Left lung (tissue), 10 donors: Measurements from ENCODE around the gene ZBTB20. TPM values are rescaled to one million over a fixed set of nuclear protein-coding genes. Genes with fewer than 3 reads are reported as not detected.

Experiments used
- ATAC-seq: fragments of 200-7000 bp; cut with Tn5 transposase; one replicate; pipeline ENCODE4 v1.9.1; 2020; ENCODE audit warnings: moderate library complexity
- DNase-seq, 4 donors: peaks; one replicate each; pipeline ENCODE4 v3.0.0-alpha.2; 2013 to 2020
- H3K27ac ChIP-seq, 2 donors: fragments of 200-600 bp; sonication (generic) in 1 of 2; one replicate each; pipeline versions ENCODE4 v1.5.0 to v1.8.0; 2020 to 2021
- H3K27me3 ChIP-seq, 2 donors: fragments of 200-600 bp; sonication (generic) in 1 of 2; one replicate each; pipeline versions ENCODE4 v1.5.0 to v1.8.0; 2020 to 2021
- H3K36me3 ChIP-seq, 2 donors: fragments of 200-600 bp; sonication (generic) in 1 of 2; one replicate each; pipeline versions ENCODE4 v1.5.0 to v1.8.0; 2020 to 2021
- H3K4me1 ChIP-seq, 2 donors: fragments of 200-600 bp; one replicate each; pipeline ENCODE4 v1.8.0; 2021
- H3K4me3 ChIP-seq, 2 donors: fragments of 200-600 bp; sonication (generic) in 1 of 2; one replicate each; pipeline versions ENCODE4 v1.5.0 to v1.8.0; 2020 to 2021; ENCODE audit warnings: mild to moderate bottlenecking in 1 of 2
- H3K9me3 ChIP-seq, 2 donors: fragments of 200-600 bp; sonication (generic) in 1 of 2; one replicate each; pipeline versions ENCODE4 v1.5.0 to v1.8.0; 2020 to 2021
- intact Hi-C, 2 donors: fragments of 100-400 bp; cut with DNase I; formaldehyde crosslinking; loops; one replicate each; pipeline versions ENCODE4 v1.11.2 to v1.14.2; 2022
- polyA plus RNA-seq, 6 donors: library from polyadenylated mRNA; unstranded; fragments of 120-200 nt; gene quantifications; one replicate each; pipeline ENCODE4 v1.2.1, GENCODE V29; 2013; ENCODE audit not compliant: insufficient read length in 6 of 6
- total RNA-seq, 2 donors: library from RNA; stranded (reverse); fragmentation: NEBNext Ultra II Directional; extraction: Animal tissue kit (Norgen Biotek cat#: 25700); gene quantifications; one replicate each; pipeline ENCODE4 v1.2.1, GENCODE V29; 2021
- TF ChIP-seq, protein P1 (sequence below), 2 donors: fragments of 200-600 bp; sonication (generic) in 1 of 2; IDR thresholded peaks; one replicate each; pipeline versions ENCODE4 v1.5.0 to v1.8.0; 2021; ENCODE audit warnings: antibody characterized with exemption in 2 of 2
- donor health status: DM: no; HTN: yes; CAD: no.
- donor health status: DM: no; HTN: no; CAD: no.

Gene ZBTB20
- total and polyA plus RNA-seq, 8 donors, result 1.1 to 63.5 (median 6.0) TPM

DNA sequence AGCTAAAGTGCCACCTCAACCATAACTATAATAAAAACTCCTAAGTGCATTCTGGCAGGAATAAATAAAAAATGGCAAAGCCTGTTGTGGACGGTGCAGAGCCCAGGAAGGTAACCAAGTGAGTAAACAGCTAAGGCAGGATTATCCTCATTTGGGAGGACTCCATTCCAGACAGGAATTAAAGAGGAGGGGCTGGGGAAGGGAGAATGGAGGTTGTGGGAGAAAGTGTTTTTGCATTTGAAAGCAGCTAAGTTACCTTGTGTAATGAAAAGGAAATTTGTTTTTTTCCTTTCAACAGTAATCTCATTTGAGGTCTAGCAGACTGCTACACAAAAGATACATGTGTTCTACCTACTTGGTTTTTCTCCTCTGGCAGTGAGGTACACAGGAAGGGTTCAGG lies 604.7 kb downstream of the ZBTB20 start:
- TF ChIP-seq, protein P1, sequence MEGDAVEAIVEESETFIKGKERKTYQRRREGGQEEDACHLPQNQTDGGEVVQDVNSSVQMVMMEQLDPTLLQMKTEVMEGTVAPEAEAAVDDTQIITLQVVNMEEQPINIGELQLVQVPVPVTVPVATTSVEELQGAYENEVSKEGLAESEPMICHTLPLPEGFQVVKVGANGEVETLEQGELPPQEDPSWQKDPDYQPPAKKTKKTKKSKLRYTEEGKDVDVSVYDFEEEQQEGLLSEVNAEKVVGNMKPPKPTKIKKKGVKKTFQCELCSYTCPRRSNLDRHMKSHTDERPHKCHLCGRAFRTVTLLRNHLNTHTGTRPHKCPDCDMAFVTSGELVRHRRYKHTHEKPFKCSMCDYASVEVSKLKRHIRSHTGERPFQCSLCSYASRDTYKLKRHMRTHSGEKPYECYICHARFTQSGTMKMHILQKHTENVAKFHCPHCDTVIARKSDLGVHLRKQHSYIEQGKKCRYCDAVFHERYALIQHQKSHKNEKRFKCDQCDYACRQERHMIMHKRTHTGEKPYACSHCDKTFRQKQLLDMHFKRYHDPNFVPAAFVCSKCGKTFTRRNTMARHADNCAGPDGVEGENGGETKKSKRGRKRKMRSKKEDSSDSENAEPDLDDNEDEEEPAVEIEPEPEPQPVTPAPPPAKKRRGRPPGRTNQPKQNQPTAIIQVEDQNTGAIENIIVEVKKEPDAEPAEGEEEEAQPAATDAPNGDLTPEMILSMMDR (IDR thresholded peaks at IDR 0.05), result no peak
- intact Hi-C loops, result no loop called here
- Histone ChIP-seq H3K4me3 (no peak overlapping the region), H3K36me3 (no peaks in the 10 kb centered on the region), H3K4me1 (no peaks in the 10 kb centered on the region), H3K27ac (no peak overlapping the region), H3K9me3 (no peaks in the 10 kb centered on the region), H3K27me3 (no peaks in the 10 kb centered on the region)
- no peak for DNase-seq
- no peak for ATAC-seq

DNA sequence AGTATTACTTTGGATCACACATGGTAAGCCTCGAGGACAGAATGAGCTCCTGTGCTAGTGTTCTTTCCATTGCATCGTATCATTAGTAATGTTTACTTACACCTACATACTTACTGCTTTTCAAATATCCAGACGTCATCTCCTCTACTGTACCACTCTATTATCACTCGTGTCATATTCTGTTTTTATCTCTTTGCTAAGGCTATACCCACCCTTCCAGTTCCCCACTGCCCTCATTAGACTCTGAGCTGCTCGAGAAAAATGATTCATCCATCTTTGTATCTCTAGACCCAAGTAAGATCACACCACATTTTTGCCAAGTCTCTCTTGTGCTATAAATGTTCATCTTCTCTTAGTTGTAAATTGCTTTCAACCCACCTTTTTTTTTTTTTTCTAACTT lies 607.6 kb downstream of the ZBTB20 start:
- no peaks in the 10 kb centered on the region for H3K4me1 ChIP-seq

DNA sequence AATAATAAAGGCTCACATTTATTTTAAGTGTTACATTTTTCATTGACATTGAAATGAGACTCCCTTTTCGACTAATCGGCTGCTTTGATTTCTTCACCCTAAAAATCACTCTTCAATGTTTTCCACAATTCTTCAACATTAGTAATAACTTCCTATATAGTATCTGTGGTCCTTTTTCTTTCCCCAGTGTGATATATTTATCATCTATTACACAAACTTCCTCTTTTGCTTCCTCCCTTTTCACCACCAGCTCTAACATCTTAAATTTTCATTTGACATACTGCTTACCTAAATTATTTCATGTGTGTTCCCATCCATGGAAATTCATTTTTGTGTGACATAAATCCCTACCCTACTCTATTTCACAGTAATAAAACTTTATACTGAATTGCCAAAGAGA lies 608.9 kb downstream of the ZBTB20 start:
- TF ChIP-seq, protein P1 (IDR thresholded peaks at IDR 0.05), result no peak
- DNase-seq (no peak), ATAC-seq (no peak)
- H3K4me1 ChIP-seq, result no peaks in the 10 kb centered on the region
- H3K9me3 ChIP-seq, result no peaks in the 10 kb centered on the region
- H3K4me3 ChIP-seq, result no peak overlapping the region
- H3K27ac ChIP-seq, result no peak overlapping the region
- intact Hi-C loops, result no loop called here
- no peaks in the 10 kb centered on the region for H3K27me3 ChIP-seq
- no peaks in the 10 kb centered on the region for H3K36me3 ChIP-seq

More for the DNA sequence above, 607.6 kb downstream of the ZBTB20 start:
- no peaks in the 10 kb centered on the region for H3K9me3 ChIP-seq
- H3K4me3 ChIP-seq, result no peak overlapping the region
- H3K36me3 ChIP-seq, result no peaks in the 10 kb centered on the region
- intact Hi-C loops, result no loop called here
- no peaks in the 10 kb centered on the region for H3K27me3 ChIP-seq
- DNase-seq (no peak), ATAC-seq (no peak)
- no peak overlapping the region for H3K27ac ChIP-seq
- TF ChIP-seq, protein P1 (IDR thresholded peaks at IDR 0.05), result no peak

DNA sequence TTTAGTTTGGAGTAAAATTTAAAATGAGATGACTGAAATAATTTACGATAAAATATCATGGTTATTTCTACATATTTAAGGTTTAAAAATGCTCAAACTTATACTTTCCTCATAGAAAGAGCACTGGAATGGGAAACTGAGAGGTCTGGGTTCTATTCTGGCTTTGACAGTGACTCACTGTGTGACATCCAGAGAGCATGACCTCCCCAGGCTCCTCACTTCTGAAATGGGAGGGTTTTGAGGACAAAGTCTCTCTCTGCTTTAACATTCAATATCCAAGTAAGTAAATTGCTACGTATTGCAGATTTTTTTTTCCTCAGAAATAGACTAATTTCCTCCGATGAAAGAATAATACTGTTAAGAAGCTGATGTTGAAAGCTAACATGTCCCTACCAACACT lies 618.6 kb downstream of the ZBTB20 start:
- TF ChIP-seq, protein P1 (IDR thresholded peaks at IDR 0.05), result no peak
- no peak for ATAC-seq
- intact Hi-C loops, result no loop called here
- H3K4me1 ChIP-seq, result no peaks in the 10 kb centered on the region
- DNase-seq, result no peak
- peaks cover 0 to 8% of the 10 kb centered on the region in 2 donors for H3K36me3 ChIP-seq
- no peak overlapping the region for H3K27ac ChIP-seq
- no peak overlapping the region for H3K4me3 ChIP-seq
- H3K9me3 ChIP-seq, result no peaks in the 10 kb centered on the region
- H3K27me3 ChIP-seq, result no peaks in the 10 kb centered on the region

DNA sequence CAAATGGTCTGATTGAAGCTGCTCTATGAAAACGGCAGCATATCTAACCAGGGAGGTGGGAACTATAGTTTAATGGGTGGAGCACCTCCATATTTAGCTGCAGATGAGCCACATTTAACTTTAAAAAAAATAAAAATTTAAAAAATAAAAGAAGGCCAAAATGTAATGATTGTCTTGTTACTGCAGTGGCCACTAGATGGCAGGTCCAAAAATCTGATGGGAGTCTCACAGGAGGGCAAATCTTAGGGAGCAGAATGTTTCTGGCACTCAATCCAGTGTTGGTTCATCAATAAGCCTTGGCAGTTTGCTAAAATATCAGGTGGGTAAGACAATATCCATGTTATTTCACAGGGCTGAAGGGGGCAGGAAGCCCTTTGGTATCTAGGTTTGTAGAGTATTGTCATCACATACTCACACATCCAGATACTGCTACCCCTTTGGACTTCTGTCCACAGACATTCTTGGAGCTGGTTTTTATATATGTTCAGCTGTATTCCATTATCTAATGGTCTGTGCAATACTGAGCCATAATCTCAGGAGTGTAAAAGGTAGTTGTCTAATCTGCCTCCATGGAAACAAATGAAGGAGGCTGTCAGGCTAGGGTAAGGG lies 619.9 kb downstream of the ZBTB20 start:
- H3K36me3 ChIP-seq, result peaks cover 0 to 2% of the 10 kb centered on the region in 2 donors
- ATAC-seq, result no peak
- no peaks in the 10 kb centered on the region for H3K4me1 ChIP-seq
- DNase-seq, result no peak
- intact Hi-C loops, result no loop called here
- H3K4me3 ChIP-seq, result no peak overlapping the region
- no peak overlapping the region for H3K27ac ChIP-seq
- TF ChIP-seq, protein P1 (IDR thresholded peaks at IDR 0.05), result peak in 1 of 2 donors; percentile 32
- no peaks in the 10 kb centered on the region for H3K9me3 ChIP-seq
- H3K27me3 ChIP-seq, result no peaks in the 10 kb centered on the region
